SK-N-DZ (cell line): ENCODE data around the gene C1orf94. TPM values are rescaled to one million over a fixed set of nuclear protein-coding genes. Genes with fewer than 3 reads are reported as not detected.

ENCODE experiments used
- DNase-seq: peaks from one replicate; pipeline ENCODE4 v3.0.0-alpha.2; 2015; ENCODE audit warnings: low spot score
- polyA plus RNA-seq, 2 experiments: library from polyadenylated mRNA; depleted of rRNA; stranded (reverse); fragments of >200 nt; gene quantifications; 2 replicates each; pipeline ENCODE4 v1.2.3, GENCODE V29; 2014

The C1orf94 gene
- not detected in 2 replicates for polyA plus RNA-seq (2014; cell fraction: cytosol; rRNA removed)
- polyA plus RNA-seq (2014; cell fraction: nucleus; rRNA removed): not detected in 2 replicates

- DNase-seq: no peak
Measured at GRCh38 chr1:34176830-34177603, at the start of gene C1orf94. C1orf94 (plus strand) TSS chr1:34176907; CDS start chr1:34177790, 883 bp downstream.

- no peak for DNase-seq
Measured at GRCh38 chr1:34127006-34128000, 49.4 kb upstream of the C1orf94 start.

GRCh38 chr1:34128186-34128889, 48.4 kb upstream of the C1orf94 start:
- no peak for DNase-seq

- DNase-seq: no peak
Measured at GRCh38 chr1:34129630-34130029, 47.1 kb upstream of the C1orf94 start.

GRCh38 chr1:34130306-34130705, 46.4 kb upstream of the C1orf94 start:
- DNase-seq: no peak

- no peak for DNase-seq
Measured at GRCh38 chr1:34131396-34132160, 45.1 kb upstream of the C1orf94 start.

- no peak for DNase-seq
Measured at GRCh38 chr1:34132161-34132420, 44.6 kb upstream of the C1orf94 start.

GRCh38 chr1:34137411-34137810, 39.3 kb upstream of the C1orf94 start:
- DNase-seq: no peak

GRCh38 chr1:34140011-34140676, 36.6 kb upstream of the C1orf94 start:
- no peak for DNase-seq

GRCh38 chr1:34143975-34144374, 32.7 kb upstream of the C1orf94 start:
- DNase-seq: no peak

GRCh38 chr1:34144766-34145165, 31.9 kb upstream of the C1orf94 start:
- DNase-seq: no peak

GRCh38 chr1:34147301-34147700, 29.4 kb upstream of the C1orf94 start:
- DNase-seq: no peak

GRCh38 chr1:34149501-34149900, 27.2 kb upstream of the C1orf94 start:
- no peak for DNase-seq

GRCh38 chr1:34153246-34153645, 23.5 kb upstream of the C1orf94 start:
- DNase-seq: no peak

- no peak for DNase-seq
Measured at GRCh38 chr1:34155860-34156259, 20.8 kb upstream of the C1orf94 start.

GRCh38 chr1:34156739-34157138, 20.0 kb upstream of the C1orf94 start:
- DNase-seq: no peak

GRCh38 chr1:34162852-34163766, 13.6 kb upstream of the C1orf94 start:
- DNase-seq: no peak

GRCh38 chr1:34163792-34164731, 12.6 kb upstream of the C1orf94 start:
- DNase-seq: no peak
